ENCODE measurements around the gene SERPINE1. TPM values are rescaled to one million over a fixed set of nuclear protein-coding genes. Genes with fewer than 3 reads are reported as not detected.
"Not testable (repeated sequence)": the region's sequence is repeated elsewhere in the genome, so short reads cannot be mapped to it uniquely, and the experiment has no call there.

The SERPINE1 gene
- total RNA-seq, 1 experiment from 2014 or later, result 187 TPM

DNA sequence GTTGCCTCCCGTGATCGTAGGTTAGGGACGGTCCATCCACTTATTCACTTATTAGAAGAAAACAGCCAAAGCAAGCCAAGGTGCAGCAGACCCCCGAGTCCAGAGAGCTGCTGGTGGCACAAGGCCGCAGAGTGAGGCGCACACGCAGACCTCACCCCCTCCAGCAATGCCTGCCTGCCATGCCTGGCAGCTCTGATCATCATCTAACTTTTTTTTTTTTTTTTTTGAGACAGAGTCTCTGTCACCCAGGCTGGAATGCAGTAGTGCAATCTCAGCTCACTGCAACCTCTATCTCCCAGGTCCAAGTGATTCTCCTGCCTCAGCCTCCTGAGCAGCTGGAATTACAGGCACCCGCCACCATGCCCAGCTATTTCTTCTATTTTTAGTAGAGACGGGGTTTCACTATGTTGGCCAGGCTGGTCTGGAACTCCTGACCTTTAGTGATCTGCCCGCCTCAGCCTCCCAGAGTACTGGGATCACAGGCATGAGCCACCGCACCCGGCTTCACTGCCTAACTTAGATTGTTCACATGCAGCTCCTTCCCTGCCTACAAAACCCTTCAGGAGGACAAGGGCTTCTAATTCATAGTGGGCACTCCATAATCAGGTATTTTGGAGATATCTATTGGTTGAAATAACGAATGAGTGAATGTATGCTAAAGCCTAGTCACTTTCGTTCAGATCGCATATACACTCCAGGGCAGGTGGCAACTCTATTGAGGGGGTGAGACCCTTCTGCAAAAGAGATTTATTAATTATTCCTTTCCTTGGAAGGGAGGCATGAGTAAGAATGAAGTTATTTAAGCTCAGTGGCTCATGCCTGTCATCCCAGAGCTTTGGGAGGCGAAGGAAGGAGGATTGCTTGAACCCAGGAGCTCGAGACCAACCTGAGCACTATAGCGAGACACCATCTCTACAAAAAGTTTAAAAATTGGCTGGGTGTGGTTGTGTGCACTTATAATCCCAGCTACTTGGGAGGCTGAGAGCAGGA lies 25.8 kb upstream of the SERPINE1 start:
- DNase-seq (ENCODE audit: low read depth), result peak; percentile 29

DNA sequence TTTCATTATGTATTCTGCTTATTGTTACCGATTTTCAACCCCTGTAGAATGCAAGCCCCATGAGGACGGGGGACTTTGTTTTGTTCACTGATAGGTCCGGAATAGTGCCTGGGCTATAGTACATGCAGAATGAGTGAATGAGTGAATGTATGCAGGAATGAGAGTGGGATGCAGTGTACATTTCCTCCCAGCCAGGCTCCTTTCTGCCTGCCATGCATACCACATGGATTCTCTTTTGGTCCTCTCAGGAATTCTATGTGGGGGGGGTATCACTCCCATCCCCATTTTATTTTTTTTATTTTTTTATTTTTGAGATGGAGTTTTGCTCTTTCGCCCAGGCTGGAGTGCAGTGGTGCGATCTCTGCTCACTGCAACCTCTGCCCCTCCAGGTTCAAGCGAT lies 24.9 kb upstream of the SERPINE1 start:
- DNase-seq (ENCODE audit: low read depth), result no peak

DNA sequence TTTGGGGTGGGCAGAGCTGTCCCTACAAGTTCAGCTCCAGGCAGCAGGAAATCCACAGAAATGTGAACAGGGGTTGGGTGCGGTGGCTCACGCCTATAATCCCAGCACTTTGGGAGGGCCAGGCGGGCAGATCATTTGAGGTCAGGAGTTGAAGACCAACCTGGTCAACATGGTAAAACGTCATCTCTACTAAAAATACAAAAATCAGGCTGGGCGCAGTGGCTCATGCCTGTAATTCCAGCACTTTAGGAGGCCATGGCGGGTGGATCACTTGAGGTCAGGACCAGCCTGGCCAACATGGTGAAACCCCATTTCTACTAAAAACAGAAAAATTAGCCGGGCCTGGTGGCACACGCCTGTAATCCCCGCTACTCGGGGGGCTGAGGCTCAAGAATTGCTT lies 23.2 kb upstream of the SERPINE1 start:
- DNase-seq (ENCODE audit: low read depth), result not testable (repeated sequence)

DNA sequence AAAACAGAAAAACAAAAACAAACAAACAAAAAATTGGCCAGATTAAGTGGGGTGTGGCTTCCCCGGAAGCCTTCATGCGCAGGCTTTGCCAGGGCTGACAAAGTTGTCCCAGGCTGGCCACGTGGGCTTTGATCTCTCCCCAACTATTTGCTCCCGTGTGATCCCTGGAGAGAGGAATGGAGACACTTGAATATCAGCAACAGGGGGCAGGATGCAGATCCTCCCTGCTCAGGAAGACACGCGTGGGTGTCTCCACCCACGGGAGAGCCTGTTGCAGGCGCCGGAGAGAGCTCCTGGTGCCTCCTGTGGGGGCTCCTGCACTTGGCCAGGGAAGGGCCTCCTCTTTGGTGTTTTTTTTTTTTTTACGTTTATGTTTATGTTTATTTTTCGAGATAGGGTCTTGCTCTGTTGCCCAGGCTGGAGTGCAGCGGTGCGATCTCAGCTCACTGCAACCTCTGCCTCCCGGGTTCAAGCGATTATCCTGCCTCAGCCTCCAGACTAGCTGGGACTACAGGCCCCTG lies 22.7 kb upstream of the SERPINE1 start:
- DNase-seq (ENCODE audit: low read depth), result no peak

DNA sequence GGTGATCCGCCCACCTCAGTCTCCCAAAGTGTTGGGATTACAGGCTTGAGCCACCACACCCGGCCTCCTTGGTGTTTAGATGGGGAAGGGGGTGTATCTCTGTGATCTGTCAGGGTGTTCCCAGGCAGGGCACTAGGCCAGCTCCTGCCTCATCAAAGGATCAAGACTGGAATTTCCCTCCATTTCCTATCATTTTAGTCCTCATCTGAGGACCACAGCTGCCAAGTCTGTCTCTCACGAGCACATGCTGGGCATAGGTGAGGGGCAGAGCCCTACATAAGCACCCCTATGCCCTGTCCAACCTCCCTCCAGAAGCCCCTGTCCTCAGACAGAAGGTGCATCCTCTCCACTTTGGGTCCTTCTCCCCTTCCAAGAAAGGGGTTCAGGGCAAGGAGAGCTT lies 22.1 kb upstream of the SERPINE1 start:
- no peak for DNase-seq (ENCODE audit: low read depth)

DNA sequence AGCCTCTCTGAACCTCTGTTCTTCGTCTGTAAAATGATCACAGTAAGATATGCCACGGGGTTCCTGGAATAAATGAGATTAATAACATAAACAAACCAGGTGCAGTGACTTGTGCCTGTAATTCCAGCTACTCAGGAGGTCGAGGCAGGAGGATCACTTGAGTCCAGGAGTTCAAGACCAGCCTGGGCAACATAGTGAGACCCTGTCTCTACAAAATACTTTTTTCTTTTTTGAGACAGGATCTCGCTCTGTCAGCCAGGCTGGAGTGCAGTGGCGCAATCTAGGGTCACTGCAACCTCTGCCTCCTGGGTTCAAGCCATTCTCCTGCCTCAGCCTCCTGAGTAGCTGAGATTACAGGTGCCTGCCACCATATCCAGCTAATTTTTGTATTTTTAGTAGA lies 21.7 kb upstream of the SERPINE1 start:
- DNase-seq (ENCODE audit: low read depth), result not testable (repeated sequence)

DNA sequence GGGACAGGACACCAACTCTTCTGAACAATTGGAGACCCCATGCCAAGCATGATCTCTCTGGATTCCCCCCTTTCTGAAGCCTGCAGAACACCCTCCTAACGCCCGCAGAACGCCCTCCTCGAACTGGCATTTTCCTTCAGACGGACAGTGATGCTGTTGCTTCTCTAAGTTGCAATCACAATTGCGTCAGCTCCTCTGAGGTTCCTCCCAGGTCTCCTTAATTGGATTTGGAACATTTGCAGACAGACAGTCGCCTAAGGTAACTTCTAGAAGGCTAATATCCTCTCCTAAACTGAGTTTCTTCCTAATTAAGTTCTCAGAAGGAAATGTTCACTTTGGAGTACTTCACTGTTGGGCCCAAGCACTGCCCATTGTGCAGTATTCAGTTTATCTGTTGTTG lies 20.5 kb upstream of the SERPINE1 start:
- DNase-seq (ENCODE audit: low read depth), result no peak

DNA sequence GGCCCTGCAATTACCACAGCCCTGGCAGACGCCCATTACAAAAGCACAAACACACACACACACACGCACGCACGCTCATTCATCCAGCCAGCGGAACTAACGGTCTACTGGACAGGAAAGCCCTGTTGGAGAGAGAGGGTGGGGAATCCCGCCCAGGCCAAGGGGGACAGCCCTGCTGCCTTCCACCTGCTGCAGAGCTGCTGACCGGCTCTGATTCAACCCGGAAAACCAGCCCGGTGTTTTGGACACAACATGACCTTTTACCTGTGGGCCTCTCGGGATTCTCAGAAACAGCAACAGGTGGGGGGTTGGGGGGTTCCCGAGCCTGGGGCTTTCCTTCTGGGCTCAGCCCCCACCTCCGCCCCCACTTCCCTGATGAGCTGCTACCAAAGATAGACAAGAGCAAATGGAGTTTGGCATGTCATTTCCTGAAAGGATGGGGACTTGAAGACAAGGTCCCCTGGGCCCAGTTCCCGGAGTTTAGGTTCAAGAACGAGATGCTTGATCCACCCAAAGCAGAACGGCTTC lies 18.5 kb upstream of the SERPINE1 start:
- DNase-seq (ENCODE audit: low read depth), result no peak

DNA sequence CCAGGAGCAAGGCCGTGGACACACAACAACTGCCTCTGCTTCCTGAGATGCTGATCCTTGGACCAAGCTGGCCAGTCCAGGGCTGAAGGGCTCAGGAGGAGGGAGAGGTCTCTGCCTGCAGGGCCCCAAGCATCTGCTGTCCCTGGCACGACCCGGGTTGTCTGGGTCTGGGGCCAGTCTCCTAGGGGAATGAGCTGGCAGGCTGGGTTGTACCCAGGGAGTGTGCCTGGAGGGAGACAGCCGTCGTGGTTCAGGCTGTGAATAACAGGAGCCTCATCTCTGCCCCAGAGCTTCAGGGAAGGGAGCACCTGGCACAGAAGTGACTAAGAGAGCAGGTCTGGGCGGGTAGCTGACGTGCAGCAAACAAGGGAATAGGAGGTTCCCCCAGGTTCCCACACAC lies 17.9 kb upstream of the SERPINE1 start:
- DNase-seq (ENCODE audit: low read depth), result peak; percentile 33

DNA sequence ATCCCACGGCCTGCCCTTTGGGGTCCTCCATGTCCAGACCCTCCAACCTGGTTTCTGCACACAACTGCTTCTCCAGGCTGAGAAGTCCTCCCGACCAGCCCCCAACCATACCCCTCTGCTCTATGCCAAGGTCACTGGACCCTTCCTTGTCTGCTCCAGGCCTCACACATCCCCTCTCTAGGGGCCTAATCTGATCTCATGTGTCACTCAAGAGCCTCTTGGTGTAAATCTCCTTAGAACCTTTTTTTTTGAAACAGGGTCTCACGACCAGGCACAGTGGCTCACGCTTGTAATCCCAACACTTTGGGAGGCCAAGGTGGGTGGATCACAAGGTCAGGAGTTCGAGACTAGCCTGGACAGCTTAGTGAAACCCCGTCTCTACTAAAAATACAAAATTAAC lies 17.5 kb upstream of the SERPINE1 start:
- DNase-seq (ENCODE audit: low read depth), result no peak

DNA sequence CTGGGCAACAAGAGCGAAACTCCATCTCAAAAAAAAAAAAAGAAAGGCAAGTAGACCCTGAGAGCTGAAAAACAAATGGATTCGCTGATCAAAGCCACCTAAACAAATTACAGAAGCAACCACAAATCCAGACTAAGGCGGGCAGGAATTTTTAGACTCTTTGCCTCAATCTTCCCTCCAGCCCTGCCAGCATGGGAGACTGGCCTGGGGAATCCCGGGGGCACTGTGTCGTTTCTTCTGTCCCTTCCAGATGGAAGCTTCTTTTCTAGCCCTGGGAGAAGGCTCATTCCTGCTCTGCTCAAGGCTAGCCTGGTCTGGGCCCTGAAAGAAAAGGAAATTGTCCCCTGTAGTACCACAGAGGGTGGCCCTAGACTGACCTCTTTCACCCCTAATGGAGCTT lies 15.6 kb upstream of the SERPINE1 start:
- DNase-seq (ENCODE audit: low read depth), result no peak

DNA sequence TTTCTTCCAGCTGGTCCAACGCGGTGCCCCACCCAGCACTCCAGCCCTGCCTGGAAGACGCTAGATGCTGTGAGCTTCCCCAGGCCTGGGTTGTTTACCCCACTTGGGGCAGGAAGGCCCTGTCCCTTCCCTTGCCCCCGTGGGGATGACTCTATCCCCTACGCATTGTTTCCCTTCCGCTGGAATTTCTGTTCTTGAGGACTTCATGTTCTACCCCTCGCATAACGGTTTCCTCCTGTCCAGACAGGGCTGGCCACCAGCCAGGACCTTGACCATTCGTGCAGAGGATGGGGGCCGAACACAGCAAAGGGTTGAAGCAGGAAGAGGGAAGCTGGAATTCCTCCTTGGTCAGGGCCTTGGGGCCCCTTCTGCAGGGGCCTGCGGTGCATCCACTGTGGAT lies 14.7 kb upstream of the SERPINE1 start:
- DNase-seq (ENCODE audit: low read depth), result no peak

DNA sequence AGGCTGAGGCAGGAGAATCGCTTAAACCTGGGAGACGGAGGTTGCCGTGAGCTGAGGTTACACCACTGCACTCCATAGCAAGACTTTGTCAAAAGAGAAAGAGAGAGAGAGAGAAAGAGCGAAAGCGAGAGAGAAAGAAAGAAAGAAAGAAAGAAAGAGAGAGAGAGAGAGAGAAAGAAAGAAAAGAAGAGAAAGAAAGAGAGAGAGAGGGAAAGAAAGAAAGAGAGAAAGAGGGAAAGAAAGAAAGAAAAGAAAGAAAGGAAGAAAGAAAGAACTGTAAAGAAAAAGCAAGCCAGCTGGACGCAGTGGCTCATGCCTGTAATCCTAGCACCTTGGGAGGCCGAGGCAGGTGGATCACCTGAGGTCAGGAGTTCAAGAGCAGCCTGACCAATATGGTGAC lies 13.8 kb upstream of the SERPINE1 start:
- not testable (repeated sequence) for DNase-seq (ENCODE audit: low read depth)

DNA sequence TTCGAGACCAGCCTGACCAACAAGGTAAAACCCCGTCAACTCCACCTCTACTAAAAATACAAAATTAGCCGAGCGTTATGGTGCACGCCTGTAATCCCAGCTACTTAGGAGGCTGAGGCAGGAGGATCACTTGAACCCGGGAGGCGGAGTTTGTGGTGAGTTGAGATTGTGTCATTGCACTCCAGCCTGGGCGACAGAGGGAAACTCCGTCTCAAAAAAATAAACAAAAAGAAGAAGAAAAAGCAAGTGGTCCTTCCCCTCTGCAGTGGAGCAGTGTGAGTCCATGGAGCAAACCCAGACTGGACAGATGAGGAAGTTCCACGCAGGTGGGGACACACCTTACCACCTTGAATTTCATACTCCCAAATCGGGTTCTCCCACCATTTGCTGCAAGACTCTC lies 13.1 kb upstream of the SERPINE1 start:
- DNase-seq (ENCODE audit: low read depth), result no peak

DNA sequence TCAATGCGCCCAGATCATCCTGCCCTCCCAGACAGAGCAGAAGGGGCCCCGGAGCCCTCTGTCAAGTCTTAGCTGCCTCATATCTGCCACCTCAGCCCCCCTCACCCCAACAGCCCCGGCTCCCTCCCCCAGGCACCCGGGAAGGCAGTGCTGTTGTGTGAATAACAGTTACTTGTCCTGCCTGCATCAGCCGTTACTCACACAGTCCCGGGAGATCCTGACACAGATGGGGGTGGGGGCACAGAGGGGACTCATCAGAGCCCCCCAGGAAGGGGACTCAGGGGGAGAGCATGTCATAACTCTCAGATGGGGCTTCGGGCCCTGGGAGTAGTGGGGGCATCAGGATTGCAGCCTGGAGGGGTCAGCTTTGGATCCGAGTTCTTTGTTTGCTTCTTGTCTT lies 12.4 kb upstream of the SERPINE1 start:
- no peak for DNase-seq (ENCODE audit: low read depth)

DNA sequence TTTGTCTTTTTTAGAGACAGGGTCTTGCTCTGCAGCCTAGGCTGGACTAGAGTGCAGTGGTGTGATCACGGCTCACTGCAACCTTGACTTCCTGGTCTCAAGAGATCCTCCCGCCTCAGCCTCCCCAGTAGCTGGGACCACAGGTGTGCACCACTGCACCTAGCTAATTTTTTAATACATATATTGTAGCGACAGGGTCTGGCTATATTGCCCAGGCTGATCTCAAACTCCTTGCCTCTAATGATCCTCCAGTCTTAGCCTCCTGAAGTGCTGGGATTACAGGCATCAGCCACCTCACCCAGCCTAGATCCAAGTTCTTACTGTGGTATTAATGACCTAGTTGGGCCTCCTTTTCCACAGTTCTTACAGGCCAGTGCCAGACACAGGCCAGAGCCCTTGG lies 11.7 kb upstream of the SERPINE1 start:
- no peak for DNase-seq (ENCODE audit: low read depth)

DNA sequence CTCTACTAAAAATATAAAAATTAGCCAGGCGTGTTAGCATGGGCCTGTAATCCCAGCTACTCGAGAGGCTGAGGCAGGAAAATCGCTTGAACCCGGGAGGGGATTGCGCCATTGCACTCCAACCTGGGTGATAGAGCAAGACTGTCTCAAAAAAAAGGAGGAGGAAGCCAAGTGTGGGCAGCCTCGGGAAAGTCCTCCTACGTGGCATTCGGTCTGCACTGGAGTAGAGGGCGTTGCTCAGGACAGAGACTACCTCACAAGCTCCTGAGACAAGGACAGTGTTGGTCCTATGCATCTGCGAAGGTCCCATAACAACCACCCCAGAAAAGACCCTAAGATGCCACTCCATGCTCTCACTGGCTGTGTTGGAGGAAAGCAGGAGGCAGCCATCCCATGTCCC lies 10.0 kb upstream of the SERPINE1 start:
- no peak for DNase-seq (ENCODE audit: low read depth)

DNA sequence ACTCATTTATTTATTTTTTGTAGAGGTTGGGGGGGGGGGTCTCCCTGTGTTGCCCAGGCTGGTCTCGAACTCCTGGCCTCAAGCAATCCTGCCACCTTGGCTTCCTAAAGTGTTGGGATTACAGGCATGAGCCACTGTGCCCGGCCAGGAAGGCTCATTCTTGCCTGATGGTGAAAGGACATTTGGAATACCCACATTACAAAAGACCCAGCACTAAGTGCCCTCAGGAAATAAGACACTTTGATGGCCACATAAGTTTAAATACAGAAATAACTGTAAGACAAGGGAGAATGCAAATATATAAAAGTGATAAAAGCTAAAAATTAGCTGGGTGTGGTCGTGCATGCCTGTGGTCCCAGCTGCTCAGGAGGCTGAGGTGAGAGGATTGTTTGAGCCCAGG lies 8.0 kb upstream of the SERPINE1 start:
- no peak for DNase-seq (ENCODE audit: low read depth)

DNA sequence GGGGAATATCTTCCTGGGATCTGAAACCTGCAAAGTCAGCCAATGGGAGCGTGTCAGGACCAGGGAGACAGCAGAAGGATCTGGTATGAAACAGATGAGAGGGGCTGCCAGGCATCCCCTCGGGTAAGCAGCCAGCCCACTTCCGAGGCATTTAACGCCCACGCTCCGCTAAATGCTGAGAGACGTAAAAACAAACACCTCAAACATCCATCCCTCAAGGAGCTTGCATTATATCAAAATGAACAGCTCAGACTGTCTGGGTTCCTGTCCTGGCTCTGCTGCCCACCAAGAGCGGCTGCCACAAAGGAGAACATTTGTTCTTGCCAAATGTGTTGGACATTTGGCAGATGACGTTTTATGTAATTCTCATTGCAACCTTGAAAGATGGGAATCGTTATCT lies 7.0 kb upstream of the SERPINE1 start:
- DNase-seq (ENCODE audit: low read depth), result no peak

DNA sequence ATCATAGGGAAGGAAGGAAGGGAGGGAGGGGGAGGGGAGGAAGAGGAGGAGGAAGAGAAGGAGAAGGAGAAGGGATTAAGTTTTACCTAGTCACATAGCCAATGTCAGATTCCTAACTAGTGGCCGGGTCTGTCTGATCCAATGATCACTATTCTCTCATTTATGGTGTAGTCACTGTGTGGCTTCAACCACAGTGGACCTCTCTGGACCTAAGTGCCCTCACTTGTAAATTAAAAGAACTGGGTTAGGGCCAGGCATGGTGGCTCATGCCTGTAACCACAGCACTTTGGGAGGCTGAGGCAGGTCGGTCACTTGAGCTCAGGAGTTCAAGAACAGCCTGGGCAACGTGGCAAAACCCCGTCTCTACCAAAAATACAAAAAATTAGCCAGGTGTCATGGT lies 6.6 kb upstream of the SERPINE1 start:
- DNase-seq (ENCODE audit: low read depth), result no peak

DNA sequence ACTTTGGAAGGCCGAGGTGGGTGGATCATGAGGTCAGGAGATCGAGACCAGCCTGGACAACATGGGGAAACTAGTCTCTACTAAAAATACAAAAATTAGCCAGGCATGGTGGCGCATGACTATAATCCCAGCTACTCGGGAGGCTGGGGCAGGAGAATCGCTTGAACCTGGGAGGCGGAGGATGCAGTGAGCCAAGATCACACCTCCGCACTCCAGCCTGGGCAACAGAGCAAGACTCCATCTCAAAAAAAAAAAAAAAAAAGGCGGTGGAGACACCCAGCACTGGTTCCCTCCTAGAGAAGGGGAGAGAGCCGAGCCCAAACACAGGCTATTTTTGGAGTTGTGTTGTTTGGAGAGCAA lies 5.3 kb upstream of the SERPINE1 start:
- not testable (repeated sequence) for DNase-seq (ENCODE audit: low read depth)

DNA sequence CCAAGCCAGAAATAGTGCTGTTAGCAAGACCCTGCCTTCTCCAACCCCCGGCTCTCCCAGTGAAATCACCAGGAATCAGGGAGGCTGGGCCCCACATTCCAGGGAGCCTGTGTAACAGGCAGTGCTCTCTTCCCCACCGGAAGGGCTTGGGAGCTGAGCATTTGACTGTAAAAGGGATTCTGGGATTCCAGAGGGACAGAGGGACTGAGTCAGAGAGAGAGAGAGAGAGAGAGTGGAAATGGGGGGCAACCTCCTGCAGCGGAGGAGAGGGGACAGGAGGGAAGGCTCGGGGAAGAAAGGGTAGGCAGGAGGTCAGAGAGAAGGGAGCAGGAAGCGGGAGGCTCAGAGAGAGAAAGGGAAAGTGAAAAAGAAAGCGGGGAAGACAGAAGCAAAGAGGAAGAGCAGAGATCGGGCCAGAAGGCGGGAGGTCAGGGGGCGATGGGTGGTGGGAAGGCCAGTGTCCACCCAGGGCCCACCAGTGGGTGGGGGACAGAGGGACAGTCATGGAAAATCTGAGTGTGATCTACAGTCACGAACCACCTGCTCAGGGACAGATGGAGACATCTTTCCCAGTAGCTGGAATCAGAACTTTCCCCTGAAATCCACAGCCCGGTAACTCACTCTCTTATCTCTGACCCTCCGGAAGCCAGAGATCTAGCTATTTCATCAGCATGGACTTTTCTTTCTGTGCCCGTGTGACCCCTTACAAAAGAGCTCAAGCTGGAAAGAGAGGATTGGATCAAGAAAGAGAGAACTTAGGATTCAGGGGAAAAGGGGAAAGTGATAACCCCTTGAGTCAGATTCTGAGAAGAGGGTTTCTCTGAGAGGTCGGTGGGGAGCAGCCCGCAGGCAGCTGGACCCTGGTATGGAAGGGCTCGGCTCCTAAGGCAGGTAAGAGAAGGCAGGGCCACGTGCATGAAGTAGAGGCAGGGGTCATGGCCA lies 4.6 kb upstream of the SERPINE1 start:
- DNase-seq (ENCODE audit: low read depth), result peak; percentile 96
